H1 (cell line): Measurements from ENCODE around the gene POLR3K. TPM values are rescaled to one million over a fixed set of nuclear protein-coding genes. Genes with fewer than 3 reads are reported as not detected.

Experiments
- CTCF ChIA-PET: fragments of 300-600 bp; sonication (Branson Sonifier 250); formaldehyde crosslinking; loops from one replicate; lab custom pipeline; 2021; ENCODE audit not compliant: partially characterized antibody; lab: Charles Lee
- POLR2A ChIA-PET: fragments of 300-600 bp; sonication (Branson Sonifier 250); formaldehyde crosslinking; loops from one replicate; lab custom pipeline; 2021; ENCODE audit warnings: inconsistent platforms; ENCODE audit not compliant: partially characterized antibody; lab: Charles Lee
- DNase-seq, 2 experiments: peaks; one replicate each; pipeline versions ENCODE4 v3.0.0 to v3.0.0-alpha.2; 2010 to 2022; ENCODE audit warnings: low spot score in 2 of 2, low read depth in 1 of 2, mixed read lengths in 1 of 2
- FAIRE-seq: peaks from 2 replicates; lab custom pipeline; 2011; peaks lifted over from hg19 to GRCh38; lab: Jason Lieb, UNC
- H2AFZ ChIP-seq: 2 replicates; pipeline ENCODE4 v1.8.1; 2012; ENCODE audit warnings: low read length, inconsistent platforms
- H2AK5ac ChIP-seq: 2 replicates; pipeline ENCODE4 v1.6.1; 2013; ENCODE audit warnings: low read depth, low read length
- H2BK120ac ChIP-seq: replicated peaks from 2 replicates; pipeline ENCODE3; 2013; ENCODE audit warnings: low read depth, low read length, inconsistent platforms
- H2BK12ac ChIP-seq: 2 replicates; pipeline ENCODE4 v1.6.1; 2013; ENCODE audit warnings: low read depth, low read length
- H2BK15ac ChIP-seq: 2 replicates; pipeline ENCODE4 v1.6.1; 2013; ENCODE audit warnings: low read length
- H2BK20ac ChIP-seq: 2 replicates; pipeline ENCODE4 v1.6.1; 2013; ENCODE audit warnings: low read length
- H2BK5ac ChIP-seq: 2 replicates; pipeline ENCODE4 v1.6.1; 2013; ENCODE audit warnings: low read depth, low read length
- H3K14ac ChIP-seq: 2 replicates; pipeline ENCODE4 v1.6.1; 2013; ENCODE audit warnings: inconsistent platforms; ENCODE audit not compliant: insufficient read length
- H3K18ac ChIP-seq: 2 replicates; pipeline ENCODE4 v1.6.1; 2013; ENCODE audit warnings: low read length; ENCODE audit errors: extremely low read depth
- H3K23ac ChIP-seq: 2 replicates; pipeline ENCODE4 v1.6.1; 2013; ENCODE audit warnings: inconsistent platforms; ENCODE audit not compliant: insufficient read length
- H3K23me2 ChIP-seq: 2 replicates; pipeline ENCODE4 v1.6.1; 2013; ENCODE audit warnings: low read depth, low read length
- H3K27ac ChIP-seq: 2 replicates; pipeline ENCODE4 v1.6.1; 2011; ENCODE audit warnings: low read depth, low read length, inconsistent platforms
- H3K27me3 ChIP-seq, 4 experiments: replicated peaks in 1 of 4; 1 replicate in 1 of 4; 2 replicates in 3 of 4; pipeline versions ENCODE4 v1.6.1 to v1.8.1; 2011 to 2013; ENCODE audit warnings: low read length in 3 of 4, mild to moderate bottlenecking in 3 of 4, inconsistent platforms in 2 of 4, mixed read lengths in 2 of 4, moderate library complexity in 1 of 4; ENCODE audit not compliant: control insufficient read depth in 3 of 4, insufficient read depth in 3 of 4; ENCODE audit errors: extremely low read depth in 1 of 4
- H3K36me3 ChIP-seq, 4 experiments: 2 replicates each; pipeline versions ENCODE4 v1.6.1 to v1.8.1; 2011 to 2013; ENCODE audit warnings: mild to moderate bottlenecking in 4 of 4, low read length in 3 of 4, moderate library complexity in 2 of 4, control low read depth in 1 of 4, inconsistent platforms in 1 of 4; ENCODE audit not compliant: insufficient read depth in 4 of 4, control insufficient read depth in 2 of 4
- H3K4ac ChIP-seq: replicated peaks from 2 replicates; pipeline ENCODE3; 2013; ENCODE audit warnings: low read length, low read depth, mixed read lengths, inconsistent platforms; ENCODE audit not compliant: insufficient read length
- H3K4me1 ChIP-seq, 4 experiments: replicated peaks in 1 of 4; 1 replicate in 1 of 4; 2 replicates in 3 of 4; pipeline versions ENCODE4 v1.6.1 to v1.8.1; 2011 to 2013; ENCODE audit warnings: low read length in 3 of 4, inconsistent platforms in 2 of 4, mixed read lengths in 1 of 4; ENCODE audit not compliant: insufficient read depth in 4 of 4, control insufficient read depth in 3 of 4
- H3K4me2 ChIP-seq, 2 experiments: 2 replicates each; pipeline versions ENCODE4 v1.6.1 to v1.8.1; 2011 to 2013; ENCODE audit warnings: low read depth in 2 of 2, low read length in 2 of 2, control low read depth in 1 of 2, inconsistent platforms in 1 of 2, mild to moderate bottlenecking in 1 of 2; ENCODE audit not compliant: insufficient read depth in 1 of 2
- H3K4me3 ChIP-seq, 4 experiments: fragments of 200-600, 300-600 bp in 1 of 4; sonication (generic), shearing (Covaris generic), sonication (Bioruptor Twin) in 1 of 4; 2 replicates each; pipeline versions ENCODE4 v1.5.1 to v1.8.1; 2011 to 2016; ENCODE audit warnings: low read length in 4 of 4, low read depth in 3 of 4, control low read depth in 2 of 4, inconsistent platforms in 2 of 4, mild to moderate bottlenecking in 2 of 4, mixed read lengths in 1 of 4, moderate library complexity in 1 of 4; ENCODE audit not compliant: insufficient read depth in 2 of 4; ENCODE audit errors: extremely low read depth in 1 of 4
- H3K56ac ChIP-seq: replicated peaks from 2 replicates; pipeline ENCODE3; 2013; ENCODE audit warnings: low read depth, mild to moderate bottlenecking, mixed read lengths, low read length, inconsistent platforms; ENCODE audit not compliant: insufficient read length
- H3K79me1 ChIP-seq: 2 replicates; pipeline ENCODE4 v1.6.1; 2013; ENCODE audit warnings: low read depth, low read length, control low read depth
- H3K79me2 ChIP-seq, 2 experiments: 2 replicates each; pipeline versions ENCODE4 v1.6.1 to v1.8.1; 2012 to 2013; ENCODE audit warnings: low read length in 2 of 2, mild to moderate bottlenecking in 2 of 2, inconsistent platforms in 1 of 2; ENCODE audit not compliant: insufficient read depth in 2 of 2, control insufficient read depth in 1 of 2
- H3K9ac ChIP-seq, 4 experiments: replicated peaks in 1 of 4; 1 replicate in 1 of 4; 2 replicates in 3 of 4; pipeline versions ENCODE4 v1.6.1 to v1.8.1; 2011 to 2013; ENCODE audit warnings: low read depth in 3 of 4, low read length in 3 of 4, control low read depth in 2 of 4, mild to moderate bottlenecking in 2 of 4, moderate library complexity in 2 of 4, inconsistent platforms in 1 of 4; ENCODE audit errors: extremely low read depth in 1 of 4
- H3K9me3 ChIP-seq, 2 experiments: 2 replicates each; pipeline versions ENCODE4 v1.6.1 to v1.8.1; 2012 to 2013; ENCODE audit warnings: mild to moderate bottlenecking in 2 of 2, moderate library complexity in 2 of 2, control low read depth in 1 of 2, inconsistent platforms in 1 of 2, low read depth in 1 of 2, low read length in 1 of 2, mixed read lengths in 1 of 2; ENCODE audit not compliant: insufficient read depth in 2 of 2
- H4K20me1 ChIP-seq, 2 experiments: replicated peaks in 1 of 2; 2 replicates each; pipeline versions ENCODE3 to v1.8.1; 2011 to 2013; ENCODE audit warnings: inconsistent platforms in 2 of 2, low read length in 2 of 2, mild to moderate bottlenecking in 1 of 2; ENCODE audit not compliant: insufficient read depth in 2 of 2, control insufficient read depth in 1 of 2
- H4K5ac ChIP-seq: 2 replicates; pipeline ENCODE4 v1.6.1; 2013; ENCODE audit warnings: low read length, low read depth, mixed read lengths, inconsistent platforms; ENCODE audit not compliant: insufficient read length
- H4K8ac ChIP-seq: 2 replicates; pipeline ENCODE4 v1.8.0; 2013; ENCODE audit warnings: mild to moderate bottlenecking, moderate library complexity, low read length, inconsistent platforms; ENCODE audit not compliant: insufficient read depth; ENCODE audit errors: extremely low read depth
- H4K91ac ChIP-seq: replicated peaks from 2 replicates; pipeline ENCODE3; 2013; ENCODE audit warnings: low read length, mixed read lengths, inconsistent platforms; ENCODE audit not compliant: insufficient read length
- CEBPB ChIP-seq: IDR thresholded peaks from 2 replicates; pipeline ENCODE4 v1.6.1; 2012; ENCODE audit warnings: low read depth, low read length
- RNF2 ChIP-seq: fragments of 200-900, 300-1000 bp; sonication (generic); IDR thresholded peaks from 2 replicates; pipeline ENCODE4 v1.7.1; 2016; ENCODE audit warnings: borderline replicate concordance, low read depth, mild to moderate bottlenecking, antibody characterized with exemption, low read length; ENCODE audit not compliant: poor library complexity, severe bottlenecking; ENCODE audit errors: missing control alignments
- SP2 ChIP-seq: IDR thresholded peaks from 2 replicates; pipeline ENCODE4 v1.6.1; 2012; ENCODE audit warnings: mild to moderate bottlenecking, low read length, inconsistent platforms
- WGBS, 2 experiments: shearing (Covaris generic) in 1 of 2; methylation state at CpG; one replicate each; pipeline versions ENCODE4 v1.1.6 to v1.1.7; 2013 to 2015; ENCODE audit warnings: low lambda C conversion rate in 2 of 2, mixed read lengths in 2 of 2, inconsistent platforms in 1 of 2, low coverage in 1 of 2, missing lambda C conversion rate in 1 of 2; ENCODE audit not compliant: insufficient replicate concordance in 2 of 2, insufficient coverage in 1 of 2, insufficient read length in 1 of 2; ENCODE audit errors: extremely low coverage in 1 of 2, missing lambda C conversion rate in 1 of 2; 5-methylcytosine and 5-hydroxymethylcytosine counted together
- polyA plus RNA-seq, 7 experiments: library from polyadenylated mRNA; depleted of rRNA in 3 of 7; stranded (reverse) in 5 of 7; unstranded in 2 of 7; fragments of >200 nt in 5 of 7; fragments of 200-250 nt in 2 of 7; gene quantifications; 1 replicate in 5 of 7; 2 replicates in 1 of 7; 4 replicates in 1 of 7; pipeline versions ENCODE4 v1.2.1 to v1.2.3, GENCODE V29; 2011 to 2013; ENCODE audit warnings: missing spikeins in 2 of 7, mixed read lengths in 2 of 7
- total RNA-seq: library from RNA; stranded (reverse); fragmentation: NEBNext Ultra II Directional; extraction: Animal tissue kit (Norgen Biotek cat#: 25700); gene quantifications from 2 replicates; pipeline ENCODE4 v1.2.1, GENCODE V29; 2021

Gene POLR3K
- total and polyA plus RNA-seq, 2 of the 8 experiments (the other 6 are each of a cell fraction or from before 2014, with no cell fraction given), result 45.4 to 80.5 TPM

DNA sequence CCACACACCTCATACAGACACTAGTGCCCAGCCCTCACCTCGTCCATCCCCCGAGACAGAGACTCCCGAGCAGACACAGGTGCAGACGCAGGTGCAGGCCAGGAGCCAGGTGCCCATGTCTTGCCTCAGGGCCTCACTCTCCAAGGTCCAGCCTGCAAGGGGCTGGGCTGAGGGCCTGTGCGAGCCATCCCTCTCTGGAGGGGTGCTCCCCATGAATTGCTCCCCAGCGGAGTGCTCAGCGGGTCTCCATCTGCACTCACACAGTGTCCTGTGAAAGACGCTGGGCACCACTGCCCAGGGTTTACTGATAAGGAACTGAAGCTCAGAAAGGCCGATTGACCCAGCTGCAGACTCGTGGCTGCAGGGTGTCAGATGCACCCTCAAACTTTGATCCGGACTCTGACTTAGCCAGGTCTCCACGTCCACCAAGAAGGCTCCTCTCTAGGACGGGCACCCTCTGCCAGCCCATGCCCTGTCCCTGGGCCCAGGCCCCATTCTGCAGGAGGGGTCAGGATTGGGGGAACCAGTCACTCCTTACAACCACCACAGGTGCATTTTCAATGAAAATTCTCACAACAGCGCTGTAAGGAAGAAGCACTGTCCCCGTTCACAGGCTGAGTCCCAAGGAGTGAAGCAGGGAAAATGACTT is 16.9 kb downstream of the POLR3K start:
- H3K4me3 ChIP-seq, result no peak overlapping the region
- no peak overlapping the region for H4K8ac ChIP-seq
- H3K23ac ChIP-seq, result no peak overlapping the region
- no peaks in the 10 kb centered on the region for H3K79me1 ChIP-seq
- H3K27ac ChIP-seq, result no peak overlapping the region
- H2AK5ac ChIP-seq, result no peak overlapping the region
- FAIRE-seq (no peak), DNase-seq (no peak)
- H3K79me2 ChIP-seq, result no peaks in the 10 kb centered on the region
- no peak overlapping the region for H2BK5ac ChIP-seq
- H4K20me1 ChIP-seq, result peaks cover 0 to 11% of the 10 kb centered on the region in 2 experiments
- H3K9me3 ChIP-seq, result no peaks in the 10 kb centered on the region
- no peak for TF ChIP-seq SP2
- no peak for TF ChIP-seq RNF2
- TF ChIP-seq CEBPB, result no peak
- POLR2A ChIA-PET, result interaction anchor here (1.1 to 1.2 kb wide), 2 partner anchors 10 to 17 kb away, joined by 3 to 6 read pairs; partner anchors contain the start of genes POLR3K and SNRNP25
- H2BK15ac ChIP-seq, result no peak overlapping the region
- H2BK12ac ChIP-seq, result no peak overlapping the region
- H3K27me3 ChIP-seq, result no peaks in the 10 kb centered on the region
- no peak overlapping the region for H3K4me2 ChIP-seq
- H4K91ac ChIP-seq, result no peak overlapping the region
- no peaks in the 10 kb centered on the region; a peak in 1 of 7 replicates for H3K4me1 ChIP-seq
- H3K4ac ChIP-seq, result no peak overlapping the region
- H2AFZ ChIP-seq, result no peak overlapping the region
- no peak overlapping the region for H2BK120ac ChIP-seq
- WGBS, 2 experiments, result 91% methylated on average over 15 of the region's 15 CpGs; no CpG with 5 or more reads in 1 of the 2 experiments
- H2BK20ac ChIP-seq, result no peak overlapping the region
- peaks cover 2% of the 10 kb centered on the region; the same call in 1 of the 2 replicates for H3K23me2 ChIP-seq
- H3K56ac ChIP-seq, result no peak overlapping the region
- CTCF ChIA-PET, result interaction anchor here (0.6 kb wide), 1 partner anchor 767 kb away, joined by 3 read pairs; no protein-coding TSS in a partner anchor
- peaks cover 0 to 9% (median 3%) of the 10 kb centered on the region in 4 experiments; a peak in 5 of 8 replicates for H3K36me3 ChIP-seq
- H4K5ac ChIP-seq, result no peak overlapping the region
- H3K14ac ChIP-seq, result no peak overlapping the region
- H3K9ac ChIP-seq, result no peak overlapping the region
- H3K18ac ChIP-seq, result no peak overlapping the region
